C1 segment of cervical spinal cord (tissue), 14 donors: ENCODE results near the gene CRBN.

Source experiments
- DNase-seq, 14 donors: peaks; one replicate each; lab custom pipeline; 2025; lab: John Stamatoyannopoulos, UW

Gene CRBN

GRCh38 chr3:3172627-3173026 lies 6.9 kb downstream of the CRBN start:
- no peak for DNase-seq

- DNase-seq = no peak
Measured at GRCh38 chr3:3170998-3171397, 8.5 kb downstream of the CRBN start.

- DNase-seq = no peak
Measured at GRCh38 chr3:3165650-3166049, 13.8 kb downstream of the CRBN start.

GRCh38 chr3:3165241-3165640 lies 14.2 kb downstream of the CRBN start:
- no peak for DNase-seq

GRCh38 chr3:3160826-3161225 lies 18.7 kb downstream of the CRBN start:
- DNase-seq = no peak

GRCh38 chr3:3157484-3157883 lies 22.0 kb downstream of the CRBN start:
- DNase-seq = no peak

GRCh38 chr3:3154879-3155610 lies 24.4 kb downstream of the CRBN start:
- no peak for DNase-seq

GRCh38 chr3:3151513-3151912 lies 28.0 kb downstream of the CRBN start:
- DNase-seq = no peak

- no peak for DNase-seq
Measured at GRCh38 chr3:3149560-3149959, 29.9 kb downstream of the CRBN start.

- DNase-seq = no peak
Measured at GRCh38 chr3:3145831-3146230, 33.7 kb downstream of the CRBN start.

- no peak for DNase-seq
Measured at GRCh38 chr3:3141939-3142338, 37.6 kb downstream of the CRBN start.

GRCh38 chr3:3137526-3137925 lies 42.0 kb downstream of the CRBN start:
- DNase-seq = no peak

GRCh38 chr3:3134750-3135448 lies 44.6 kb downstream of the CRBN start:
- DNase-seq = no peak

- no peak for DNase-seq
Measured at GRCh38 chr3:3133500-3133899, 46.0 kb downstream of the CRBN start.

- no peak for DNase-seq
Measured at GRCh38 chr3:3129579-3129978, 49.9 kb downstream of the CRBN start.

GRCh38 chr3:3127432-3128010 lies 52.0 kb downstream of the CRBN start:
- peak in 2 of 14 donors; percentile 13 to 32 for DNase-seq

GRCh38 chr3:3126477-3127431 lies 52.7 kb downstream of the CRBN start, which contains the start of gene TRNT1:
TSS of gene TRNT1 (plus strand) at chr3:3126940. CDS start at chr3:3129041, 2,101 bp downstream.
- DNase-seq = peak; percentile 51 to 91 (median 82)

- DNase-seq = no peak
Measured at GRCh38 chr3:3125977-3126376, 53.5 kb downstream of the CRBN start.

- no peak for DNase-seq
Measured at GRCh38 chr3:3119393-3119851, 60.1 kb downstream of the CRBN start.

- no peak for DNase-seq
Measured at GRCh38 chr3:3117651-3118050, 61.8 kb downstream of the CRBN start.

GRCh38 chr3:3113042-3113709 lies 66.3 kb downstream of the CRBN start:
- no peak for DNase-seq
